Measurements from ENCODE around the gene DDX41. TPM values are rescaled to one million over a fixed set of nuclear protein-coding genes. Genes with fewer than 3 reads are reported as not detected.

The DDX41 gene
- total and polyA plus RNA-seq, 10 of the 15 experiments (the other 5 are each of a cell fraction or from before 2014, with no cell fraction given): 32.7 to 215 (median 93.6) TPM

DNA sequence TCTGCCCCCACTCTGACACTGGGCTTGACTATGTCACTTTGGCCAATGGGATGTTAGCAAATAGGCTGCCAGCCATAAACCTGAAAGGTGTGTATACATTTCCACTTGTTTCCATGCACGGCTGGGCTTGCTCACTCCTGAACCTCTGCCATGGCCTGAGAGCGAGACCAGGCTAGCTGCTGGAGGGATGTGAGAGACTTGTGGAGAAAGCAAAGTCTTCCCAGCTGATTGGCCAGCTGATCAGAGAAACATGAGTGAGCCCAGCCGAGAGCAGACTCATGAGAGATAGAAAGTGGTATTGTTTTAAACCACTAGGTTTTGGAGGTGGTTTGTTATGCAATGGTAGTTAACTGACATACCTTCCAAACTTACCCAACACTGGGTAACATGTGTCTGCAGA lies 23.7 kb upstream of the DDX41 start:
- no peaks in the 10 kb centered on the region for H4K20me1 ChIP-seq (ENCODE audit: control insufficient read depth, insufficient read depth)
- no TSS peak for BruUV-seq (replicated peaks)

More for the DNA sequence above, 23.7 kb upstream of the DDX41 start:
- Histone ChIP-seq H3K4me2 (ENCODE audit: control insufficient read depth, insufficient read depth) (no peak overlapping the region), H3K4me3 (no peak overlapping the region), H2AFZ (ENCODE audit: control insufficient read depth, low read depth, low read length) (no peak overlapping the region), H3K4me1 (ENCODE audit: control insufficient read depth, insufficient read depth, low read length) (no peaks in the 10 kb centered on the region), H3K9ac (ENCODE audit: control insufficient read depth, insufficient read depth, low read length) (no peak overlapping the region), H3K79me2 (ENCODE audit: control insufficient read depth, insufficient read depth, low read length) (no peaks in the 10 kb centered on the region; the same call in 1 of the 2 replicates), H3K36me3 (ENCODE audit: control insufficient read depth in 2 of 2, insufficient read depth in 2 of 2, low read length in 1 of 2) (peaks cover 11 to 14% of the 10 kb centered on the region in 2 experiments), H3K27me3 (replicated peaks in 1 of 2; ENCODE audit: control insufficient read depth in 2 of 2, insufficient read depth in 2 of 2, low read length in 1 of 2) (no peaks in the 10 kb centered on the region), H3K9me3 (replicated peaks; ENCODE audit: control insufficient read depth, insufficient read depth, low read length) (no peaks in the 10 kb centered on the region), H3K27ac (ENCODE audit: control insufficient read depth, insufficient read depth) (no peak overlapping the region)
- SMC1A ChIA-PET (ENCODE audit: uncharacterized antibody, unreplicated experiment): interaction anchor here (0.7 kb wide), 1 partner anchor 20 kb away, joined by 5 read pairs; no protein-coding TSS in a partner anchor
- CTCF ChIA-PET: interaction anchor here (1.2 kb wide), 1 partner anchor 150 kb away, joined by 3 read pairs; no protein-coding TSS in a partner anchor
- no peak for FAIRE-seq
- ATAC-seq: no peak
- 80% methylated on average over 3 of the region's 3 CpGs for WGBS (ENCODE audit: insufficient coverage, insufficient replicate concordance, low lambda C conversion rate, missing lambda C conversion rate)
- RAD21 ChIA-PET (ENCODE audit: unreplicated experiment): no interaction called here
- POLR2A ChIA-PET: no interaction called here
- no peak for DNase-seq (ENCODE audit: low read depth, low spot score)
- in situ Hi-C loops (cut with MboI): no loop called here
- intact Hi-C loops (cut with micrococcal nuclease; ENCODE audit: unreplicated experiment): no loop called here
- TF ChIP-seq, protein P1, sequence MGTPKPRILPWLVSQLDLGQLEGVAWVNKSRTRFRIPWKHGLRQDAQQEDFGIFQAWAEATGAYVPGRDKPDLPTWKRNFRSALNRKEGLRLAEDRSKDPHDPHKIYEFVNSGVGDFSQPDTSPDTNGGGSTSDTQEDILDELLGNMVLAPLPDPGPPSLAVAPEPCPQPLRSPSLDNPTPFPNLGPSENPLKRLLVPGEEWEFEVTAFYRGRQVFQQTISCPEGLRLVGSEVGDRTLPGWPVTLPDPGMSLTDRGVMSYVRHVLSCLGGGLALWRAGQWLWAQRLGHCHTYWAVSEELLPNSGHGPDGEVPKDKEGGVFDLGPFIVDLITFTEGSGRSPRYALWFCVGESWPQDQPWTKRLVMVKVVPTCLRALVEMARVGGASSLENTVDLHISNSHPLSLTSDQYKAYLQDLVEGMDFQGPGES (IDR thresholded peaks at IDR 0.05): no peak
- TF ChIP-seq HDGF (IDR thresholded peaks at IDR 0.05) (no peak), PAX5 (IDR thresholded peaks at IDR 0.05; ENCODE audit: borderline replicate concordance, low read depth, low read length) (no peak), SMC3 (IDR thresholded peaks at IDR 0.05; ENCODE audit: borderline replicate concordance, low read length) (no peak), SMARCA5 (IDR thresholded peaks at IDR 0.05) (no peak), KDM1A (IDR thresholded peaks at IDR 0.05; ENCODE audit: borderline replicate concordance) (no peak), GATAD2B (conservative IDR thresholded peaks at IDR 0.05; ENCODE audit: low read depth) (no peak), ETV6 (conservative IDR thresholded peaks at IDR 0.05 in 1 of 2, IDR thresholded peaks at IDR 0.05 in 1 of 2; ENCODE audit: borderline replicate concordance in 1 of 2, low read depth in 1 of 2) (no peak), FOXK2 (IDR thresholded peaks at IDR 0.05) (no peak), CHD4 (IDR thresholded peaks at IDR 0.05) (no peak), IRF4 (IDR thresholded peaks at IDR 0.05; ENCODE audit: low read depth, low read length) (no peak), KLF5 (IDR thresholded peaks at IDR 0.05; ENCODE audit: partially characterized antibody) (no peak), TCF7 (IDR thresholded peaks at IDR 0.05; ENCODE audit: borderline replicate concordance) (no peak), SP1 (IDR thresholded peaks at IDR 0.05; ENCODE audit: low read depth, low read length) (no peak)
- TF ChIP-seq, protein P2, sequence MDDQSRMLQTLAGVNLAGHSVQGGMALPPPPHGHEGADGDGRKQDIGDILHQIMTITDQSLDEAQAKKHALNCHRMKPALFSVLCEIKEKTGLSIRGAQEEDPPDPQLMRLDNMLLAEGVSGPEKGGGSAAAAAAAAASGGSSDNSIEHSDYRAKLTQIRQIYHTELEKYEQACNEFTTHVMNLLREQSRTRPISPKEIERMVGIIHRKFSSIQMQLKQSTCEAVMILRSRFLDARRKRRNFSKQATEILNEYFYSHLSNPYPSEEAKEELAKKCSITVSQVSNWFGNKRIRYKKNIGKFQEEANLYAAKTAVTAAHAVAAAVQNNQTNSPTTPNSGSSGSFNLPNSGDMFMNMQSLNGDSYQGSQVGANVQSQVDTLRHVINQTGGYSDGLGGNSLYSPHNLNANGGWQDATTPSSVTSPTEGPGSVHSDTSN (IDR thresholded peaks at IDR 0.05; ENCODE audit: insufficient replicate concordance, low read depth, low read length): no peak
- TF ChIP-seq, protein P3, sequence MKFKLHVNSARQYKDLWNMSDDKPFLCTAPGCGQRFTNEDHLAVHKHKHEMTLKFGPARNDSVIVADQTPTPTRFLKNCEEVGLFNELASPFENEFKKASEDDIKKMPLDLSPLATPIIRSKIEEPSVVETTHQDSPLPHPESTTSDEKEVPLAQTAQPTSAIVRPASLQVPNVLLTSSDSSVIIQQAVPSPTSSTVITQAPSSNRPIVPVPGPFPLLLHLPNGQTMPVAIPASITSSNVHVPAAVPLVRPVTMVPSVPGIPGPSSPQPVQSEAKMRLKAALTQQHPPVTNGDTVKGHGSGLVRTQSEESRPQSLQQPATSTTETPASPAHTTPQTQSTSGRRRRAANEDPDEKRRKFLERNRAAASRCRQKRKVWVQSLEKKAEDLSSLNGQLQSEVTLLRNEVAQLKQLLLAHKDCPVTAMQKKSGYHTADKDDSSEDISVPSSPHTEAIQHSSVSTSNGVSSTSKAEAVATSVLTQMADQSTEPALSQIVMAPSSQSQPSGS (IDR thresholded peaks at IDR 0.05; ENCODE audit: low read length): no peak

Data from GM12878 (cell line).